ENCODE results near the gene ARSB.

- TF ChIP-seq CTCF (IDR thresholded peaks at IDR 0.05; ENCODE audit: low read length) = no peak
- TF ChIP-seq EZH2 (IDR thresholded peaks at IDR 0.05; ENCODE audit: borderline replicate concordance, low read length) = no peak
Observed at GRCh38 chr5:78765756-78766411, 219.2 kb downstream of the ARSB start.

Measured in OCI-LY1 (cell line).